Natural killer cell (primary cell): Measurements from ENCODE around the gene USP17L17. TPM values are rescaled to one million over a fixed set of nuclear protein-coding genes. Genes with fewer than 3 reads are reported as not detected.
"Not testable (repeated sequence)": the region's sequence is repeated elsewhere in the genome, so short reads cannot be mapped to it uniquely, and the experiment has no call there.

Experiments used
- ATAC-seq, 3 donors: fragments of 150-1000 bp in 2 of 3; fragments of 200-7000 bp in 1 of 3; cut with Tn5 transposase; 1 replicate in 1 of 3; 2 replicates in 2 of 3; pipeline ENCODE4 v1.10.0; 2021; ENCODE audit warnings: mild to moderate bottlenecking in 2 of 3, moderate library complexity in 2 of 3
- DNase-seq, 2 donors: peaks; one replicate each; pipeline versions ENCODE4 v3.0.0 to v3.0.0-alpha.2; 2013 to 2021; ENCODE audit warnings: mixed read lengths in 1 of 2
- H3K27ac ChIP-seq: one replicate; pipeline ENCODE4 v1.5.1; 2013; ENCODE audit warnings: mild to moderate bottlenecking, low read length
- H3K27me3 ChIP-seq: one replicate; pipeline ENCODE4 v1.6.1; 2013; ENCODE audit warnings: low read length; ENCODE audit not compliant: control insufficient read depth, insufficient read depth
- H3K36me3 ChIP-seq: one replicate; pipeline ENCODE4 v1.6.1; 2013; ENCODE audit warnings: low read length; ENCODE audit not compliant: control insufficient read depth, insufficient read depth
- H3K4me1 ChIP-seq: one replicate; pipeline ENCODE4 v1.6.1; 2013; ENCODE audit warnings: low read length; ENCODE audit not compliant: control insufficient read depth, insufficient read depth
- H3K4me3 ChIP-seq: one replicate; pipeline ENCODE4 v1.5.1; 2013; ENCODE audit warnings: low read length
- H3K9me3 ChIP-seq: one replicate; pipeline ENCODE4 v1.6.1; 2013; ENCODE audit warnings: low read length; ENCODE audit not compliant: control insufficient read depth, insufficient read depth
- H3K27ac Mint-ChIP-seq, 2 donors: one replicate each; pipeline ENCODE4 v1.8.0; 2022; ENCODE audit warnings: mild to moderate bottlenecking in 2 of 2, mixed read lengths in 2 of 2, moderate library complexity in 1 of 2
- H3K27me3 Mint-ChIP-seq, 2 donors: one replicate each; pipeline ENCODE4 v1.8.0; 2022; ENCODE audit warnings: low read depth in 2 of 2, mixed read lengths in 2 of 2
- H3K36me3 Mint-ChIP-seq: one replicate; pipeline ENCODE4 v1.8.0; 2022; ENCODE audit warnings: mixed read lengths
- H3K4me1 Mint-ChIP-seq, 2 donors: one replicate each; pipeline ENCODE4 v1.8.0; 2022; ENCODE audit warnings: mixed read lengths in 2 of 2
- H3K4me3 Mint-ChIP-seq: one replicate; pipeline ENCODE4 v1.8.0; 2022; ENCODE audit warnings: mild to moderate bottlenecking, moderate library complexity, mixed read lengths
- H3K9me3 Mint-ChIP-seq, 2 donors: one replicate each; pipeline ENCODE4 v1.8.0; 2022; ENCODE audit warnings: mixed read lengths in 2 of 2
- WGBS: methylation state at CpG from one replicate; pipeline ENCODE4 v1.1.7; 2013; ENCODE audit warnings: missing lambda C conversion rate; ENCODE audit not compliant: insufficient coverage; 5-methylcytosine and 5-hydroxymethylcytosine counted together
- intact Hi-C: fragments of 100-400 bp; cut with micrococcal nuclease; formaldehyde crosslinking; loops from one replicate; pipeline ENCODE4 v1.14.2; 2022
- total RNA-seq, 4 donors: library from RNA; stranded (reverse); fragments of 120-200 nt in 1 of 4; gene quantifications; one replicate each; pipeline versions ENCODE4 v1.2.3 to v1.2.4, GENCODE V29; 2013 to 2022

The USP17L17 gene
- total RNA-seq, 3 donors from 2014 or later (not counting 1 experiment from before 2014, with no cell fraction given) = not detected

DNA sequence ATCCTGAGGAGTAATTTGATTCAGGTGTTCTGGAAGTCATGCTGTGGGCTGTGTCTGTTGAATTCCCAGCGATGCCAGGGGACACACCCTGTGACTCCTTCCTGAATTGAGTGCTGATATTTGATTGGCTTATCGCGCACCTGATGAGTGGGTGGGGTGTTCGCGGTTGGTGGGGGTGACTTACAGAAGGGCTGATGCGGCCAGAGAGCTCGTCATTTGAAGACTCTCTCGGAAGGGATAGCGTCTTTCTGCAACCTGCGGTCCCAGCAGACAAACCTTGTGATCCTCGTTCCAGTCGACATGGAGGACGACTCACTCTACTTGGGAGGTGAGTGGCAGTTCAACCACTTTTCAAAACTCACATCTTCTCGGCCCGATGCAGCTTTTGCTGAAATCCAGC lies 9.6 kb upstream of the USP17L17 start, which contains the start of gene USP17L15:
Gene USP17L15, plus strand, starts transcription at position 301 of the 400 bp plus-strand sequence. Its CDS starts 0 bp downstream, at position 301.
- H3K27me3 ChIP-seq, intact Hi-C loops, H3K9me3 Mint-ChIP-seq, H3K9me3 ChIP-seq, H3K4me3 ChIP-seq, ATAC-seq, H3K36me3 ChIP-seq, H3K27ac Mint-ChIP-seq, DNase-seq, H3K4me1 Mint-ChIP-seq, H3K27me3 Mint-ChIP-seq, H3K4me1 ChIP-seq, H3K36me3 Mint-ChIP-seq, H3K27ac ChIP-seq, H3K4me3 Mint-ChIP-seq: not testable (repeated sequence)
- WGBS = no CpG with 5 or more reads among the region's 15 CpGs

- H3K36me3 ChIP-seq, H3K4me1 Mint-ChIP-seq, H3K4me3 ChIP-seq, H3K27ac ChIP-seq, H3K27me3 Mint-ChIP-seq, H3K4me3 Mint-ChIP-seq, H3K4me1 ChIP-seq, H3K27me3 ChIP-seq, H3K36me3 Mint-ChIP-seq, ATAC-seq, H3K9me3 ChIP-seq, H3K27ac Mint-ChIP-seq, H3K9me3 Mint-ChIP-seq, intact Hi-C loops: not testable (repeated sequence)
- DNase-seq = peak; percentile 0 to 11
- 82% methylated on average over 10 of the region's 12 CpGs for WGBS
Measured at GRCh38 chr4:9238461-9238860, 5.2 kb upstream of the USP17L17 start.

- DNase-seq = peak; percentile 1 to 17
- H3K36me3 Mint-ChIP-seq, H3K36me3 ChIP-seq, H3K4me3 ChIP-seq, ATAC-seq, H3K4me1 Mint-ChIP-seq, intact Hi-C loops, H3K4me1 ChIP-seq, H3K27ac ChIP-seq, H3K9me3 Mint-ChIP-seq, H3K9me3 ChIP-seq, H3K27me3 Mint-ChIP-seq, H3K27me3 ChIP-seq, H3K27ac Mint-ChIP-seq, H3K4me3 Mint-ChIP-seq: not testable (repeated sequence)
- 95% methylated on average over 11 of the region's 26 CpGs for WGBS
Measured at GRCh38 chr4:9247953-9248680, 4.4 kb downstream of the USP17L17 start, which contains the start of gene USP17L18. Gene USP17L18 (plus strand): TSS chr4:9248630. CDS start chr4:9248630, 0 bp downstream.

GRCh38 chr4:9253078-9253477 lies 9.4 kb downstream of the USP17L17 start, which contains the start of gene USP17L19:
Gene USP17L19 (plus strand): TSS chr4:9253378. CDS start chr4:9253378, 0 bp downstream.
- H3K27me3 ChIP-seq, H3K36me3 Mint-ChIP-seq, H3K9me3 Mint-ChIP-seq, H3K4me1 ChIP-seq, H3K36me3 ChIP-seq, H3K27ac ChIP-seq, ATAC-seq, H3K27ac Mint-ChIP-seq, H3K4me1 Mint-ChIP-seq, H3K4me3 Mint-ChIP-seq, intact Hi-C loops, H3K27me3 Mint-ChIP-seq, H3K9me3 ChIP-seq, DNase-seq, H3K4me3 ChIP-seq: not testable (repeated sequence)
- WGBS = no CpG with 5 or more reads among the region's 13 CpGs

- intact Hi-C loops = not testable (repeated sequence)
Measured at GRCh38 chr4:9257824-9258223, 14.1 kb downstream of the USP17L17 start, which contains the start of gene USP17L20. Gene USP17L20 (plus strand): TSS chr4:9258124. CDS start chr4:9258124, 0 bp downstream.

DNA sequence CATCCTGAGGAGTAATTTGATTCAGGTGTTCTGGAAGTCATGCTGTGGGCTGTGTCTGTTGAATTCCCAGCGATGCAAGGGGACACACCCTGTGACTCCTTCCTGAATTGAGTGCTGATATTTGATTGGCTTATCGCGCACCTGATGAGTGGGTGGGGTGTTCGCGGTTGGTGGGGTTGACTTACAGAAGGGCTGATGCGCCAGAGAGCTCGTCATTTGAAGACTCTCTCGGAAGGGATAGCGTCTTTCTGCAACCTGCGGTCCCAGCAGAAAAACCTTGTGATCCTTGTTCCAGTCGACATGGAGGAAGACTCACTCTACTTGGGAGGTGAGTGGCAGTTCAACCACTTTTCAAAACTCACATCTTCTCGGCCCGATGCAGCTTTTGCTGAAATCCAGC lies 18.9 kb downstream of the USP17L17 start, which contains the start of gene USP17L21:
Gene USP17L21, plus strand, starts transcription at position 301 of the 400 bp plus-strand sequence. Its CDS starts 0 bp downstream, at position 301.
- H3K27me3 Mint-ChIP-seq, H3K27me3 ChIP-seq, DNase-seq, H3K36me3 ChIP-seq, H3K27ac Mint-ChIP-seq, intact Hi-C loops, H3K36me3 Mint-ChIP-seq, H3K9me3 ChIP-seq, H3K4me1 Mint-ChIP-seq, ATAC-seq, H3K4me1 ChIP-seq, H3K27ac ChIP-seq, H3K4me3 Mint-ChIP-seq, H3K4me3 ChIP-seq, H3K9me3 Mint-ChIP-seq: not testable (repeated sequence)
- no CpG with 5 or more reads among the region's 13 CpGs for WGBS

More at GRCh38 chr4:9257824-9258223, 14.1 kb downstream of the USP17L17 start, which contains the start of gene USP17L20:
- not testable (repeated sequence) for H3K27ac Mint-ChIP-seq, H3K4me1 ChIP-seq, H3K4me1 Mint-ChIP-seq, DNase-seq, H3K9me3 Mint-ChIP-seq, H3K9me3 ChIP-seq, ATAC-seq, H3K27me3 Mint-ChIP-seq, H3K27me3 ChIP-seq, H3K36me3 ChIP-seq, H3K27ac ChIP-seq, H3K36me3 Mint-ChIP-seq, H3K4me3 ChIP-seq, H3K4me3 Mint-ChIP-seq
- WGBS = no CpG with 5 or more reads among the region's 15 CpGs

GRCh38 chr4:9267319-9267718 lies 23.6 kb downstream of the USP17L17 start, which contains the start of gene USP17L22:
Gene USP17L22 (plus strand): TSS chr4:9267619. CDS start chr4:9267619, 0 bp downstream.
- intact Hi-C loops = not testable (repeated sequence)

More at GRCh38 chr4:9267319-9267718, 23.6 kb downstream of the USP17L17 start, which contains the start of gene USP17L22:
- H3K27me3 Mint-ChIP-seq, H3K27ac ChIP-seq, H3K27me3 ChIP-seq, H3K36me3 ChIP-seq, DNase-seq, H3K9me3 Mint-ChIP-seq, H3K27ac Mint-ChIP-seq, H3K4me3 Mint-ChIP-seq, ATAC-seq, H3K9me3 ChIP-seq, H3K4me1 ChIP-seq, H3K4me1 Mint-ChIP-seq, H3K4me3 ChIP-seq, H3K36me3 Mint-ChIP-seq: not testable (repeated sequence)
- WGBS = no CpG with 5 or more reads among the region's 15 CpGs
